GM19043 (cell line): ENCODE measurements around the gene DYRK3.

Experiments
- ATAC-seq: cut with Tn5 transposase; IDR thresholded peaks from one replicate; pipeline ENCODE4 v1.9.1; 2021; ENCODE audit warnings: low read depth; ENCODE audit not compliant: unreplicated experiment

The DYRK3 gene

GRCh38 chr1:206696812-206697585 is 61.7 kb downstream of the DYRK3 start:
- no peak for ATAC-seq

- ATAC-seq: no peak
Observed at GRCh38 chr1:206698011-206698410, 62.7 kb downstream of the DYRK3 start.
